Activated effector memory CD4-positive, alpha-beta T cell treated with Interleukin-2 at 50 U/mL for 16 hours (primary cell): Measurements from ENCODE around the gene IGFBP7.

ENCODE experiments used
- DNase-seq: peaks from one replicate; pipeline ENCODE4 v3.0.0-alpha.2; 2020

Gene IGFBP7

GRCh38 chr4:57109847-57110639, at the start of gene IGFBP7:
Gene IGFBP7, minus strand, starts transcription at chr4:57110385. Its CDS starts 34 bp downstream, at chr4:57110351.
- no peak for DNase-seq

GRCh38 chr4:57159866-57160265, 49.7 kb upstream of the IGFBP7 start:
- DNase-seq, result no peak

- DNase-seq, result no peak
Observed at GRCh38 chr4:57158762-57159161, 48.6 kb upstream of the IGFBP7 start.

GRCh38 chr4:57158221-57158620, 48.0 kb upstream of the IGFBP7 start:
- no peak for DNase-seq

GRCh38 chr4:57157596-57158137, 47.5 kb upstream of the IGFBP7 start:
- no peak for DNase-seq

GRCh38 chr4:57156242-57156990, 46.2 kb upstream of the IGFBP7 start:
- DNase-seq, result no peak

- no peak for DNase-seq
Observed at GRCh38 chr4:57154926-57155325, 44.7 kb upstream of the IGFBP7 start.

GRCh38 chr4:57154191-57154590, 44.0 kb upstream of the IGFBP7 start:
- no peak for DNase-seq

GRCh38 chr4:57153207-57153606, 43.0 kb upstream of the IGFBP7 start:
- no peak for DNase-seq

- no peak for DNase-seq
Observed at GRCh38 chr4:57151481-57151880, 41.3 kb upstream of the IGFBP7 start.

GRCh38 chr4:57149833-57150232, 39.6 kb upstream of the IGFBP7 start:
- no peak for DNase-seq

GRCh38 chr4:57148831-57149505, 38.8 kb upstream of the IGFBP7 start:
- DNase-seq, result no peak

GRCh38 chr4:57148177-57148576, 38.0 kb upstream of the IGFBP7 start:
- DNase-seq, result no peak

- no peak for DNase-seq
Observed at GRCh38 chr4:57147335-57148060, 37.3 kb upstream of the IGFBP7 start.

GRCh38 chr4:57146444-57146843, 36.3 kb upstream of the IGFBP7 start:
- DNase-seq, result no peak

GRCh38 chr4:57144466-57144865, 34.3 kb upstream of the IGFBP7 start:
- no peak for DNase-seq

GRCh38 chr4:57139783-57140182, 29.6 kb upstream of the IGFBP7 start:
- DNase-seq, result no peak

- DNase-seq, result no peak
Observed at GRCh38 chr4:57137261-57137660, 27.1 kb upstream of the IGFBP7 start.

- no peak for DNase-seq
Observed at GRCh38 chr4:57136281-57136680, 26.1 kb upstream of the IGFBP7 start.

GRCh38 chr4:57132743-57133137, 22.6 kb upstream of the IGFBP7 start:
- no peak for DNase-seq

GRCh38 chr4:57131849-57132742, 21.9 kb upstream of the IGFBP7 start:
- no peak for DNase-seq

GRCh38 chr4:57129477-57129876, 19.3 kb upstream of the IGFBP7 start:
- no peak for DNase-seq
